IPS-15b (cell line): ENCODE results near the gene UHMK1.
"Not testable (repeated sequence)": the region's sequence is repeated elsewhere in the genome, so short reads cannot be mapped to it uniquely, and the experiment has no call there.

Experiments used
- H3K27me3 ChIP-seq: one replicate; pipeline ENCODE4 v1.6.1; 2013; ENCODE audit warnings: low read length; ENCODE audit not compliant: control insufficient read depth, insufficient read depth
- H3K36me3 ChIP-seq: one replicate; pipeline ENCODE4 v1.6.1; 2013; ENCODE audit warnings: low read length; ENCODE audit not compliant: control insufficient read depth, insufficient read depth
- H3K4me1 ChIP-seq: one replicate; pipeline ENCODE4 v1.6.1; 2013; ENCODE audit warnings: mild to moderate bottlenecking, low read length; ENCODE audit not compliant: control insufficient read depth, insufficient read depth
- H3K4me3 ChIP-seq: one replicate; pipeline ENCODE4 v1.5.1; 2013; ENCODE audit warnings: low read depth, low read length
- H3K9ac ChIP-seq: one replicate; pipeline ENCODE4 v1.6.1; 2013; ENCODE audit warnings: low read depth, mild to moderate bottlenecking, low read length
- H3K9me3 ChIP-seq: one replicate; pipeline ENCODE4 v1.6.1; 2013; ENCODE audit warnings: mild to moderate bottlenecking, low read length; ENCODE audit not compliant: control insufficient read depth, insufficient read depth

The UHMK1 gene

DNA sequence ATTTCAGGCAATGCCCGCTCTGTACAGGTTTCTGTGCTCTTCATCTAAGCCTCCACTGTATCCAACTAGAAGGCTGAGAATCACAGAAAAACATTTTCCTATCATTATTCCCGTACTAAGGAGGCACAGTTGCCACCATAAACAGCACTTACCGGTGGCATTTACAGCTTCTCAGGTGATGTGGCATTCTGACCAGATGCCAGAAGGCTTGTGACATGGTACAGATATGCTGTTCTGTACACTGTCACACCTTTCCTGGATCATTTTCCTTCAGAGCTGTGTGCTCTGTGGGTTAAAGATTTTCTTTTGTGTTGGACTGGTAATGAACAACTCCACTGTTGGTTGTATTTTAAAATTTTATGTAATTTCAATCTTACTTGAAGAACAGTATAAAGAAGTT lies 59.9 kb downstream of the UHMK1 start:
- Histone ChIP-seq H3K4me1 (no peaks in the 10 kb centered on the region), H3K4me3 (no peak overlapping the region), H3K9me3 (no peaks in the 10 kb centered on the region), H3K9ac (no peak overlapping the region), H3K27me3 (peaks cover 6% of the 10 kb centered on the region), H3K36me3 (no peaks in the 10 kb centered on the region)

DNA sequence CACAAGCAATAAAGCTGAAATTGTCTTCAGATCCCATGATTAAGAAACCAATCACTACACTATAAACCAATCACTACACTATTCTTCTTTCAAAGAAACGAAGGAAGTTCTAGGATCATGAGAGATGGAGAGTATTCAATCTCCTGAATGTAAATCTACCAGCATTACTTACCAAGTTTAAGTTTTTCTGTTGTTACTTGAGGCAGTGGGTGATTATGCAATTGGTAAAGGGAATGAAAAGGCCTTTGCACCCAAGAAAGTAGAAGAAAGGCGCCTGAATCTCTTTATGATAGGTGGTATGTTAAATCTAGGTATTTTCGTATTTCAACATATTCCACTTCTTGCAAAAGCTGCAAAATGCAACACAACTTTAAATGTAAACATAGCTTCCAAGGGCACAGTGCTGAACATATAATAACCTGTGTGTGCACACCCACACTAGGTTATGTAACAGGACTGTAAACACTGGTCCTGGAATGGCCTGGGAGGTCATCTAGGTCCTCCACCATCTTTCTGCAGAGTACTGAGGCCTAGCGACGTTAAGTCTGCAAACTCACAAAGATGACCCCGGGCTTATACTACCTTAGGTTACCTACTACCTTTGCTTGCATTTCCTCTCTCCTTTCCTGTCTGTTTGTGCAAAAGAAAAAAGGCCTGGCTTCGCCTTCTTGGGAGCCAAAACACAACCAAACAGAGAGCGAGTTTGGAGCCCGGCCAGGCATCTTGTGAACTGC lies 62.9 kb downstream of the UHMK1 start:
- Histone ChIP-seq H3K4me3 (peak overlapping the region; percentile 70), H3K4me1 (no peaks in the 10 kb centered on the region), H3K27me3 (peaks cover 8% of the 10 kb centered on the region), H3K36me3 (no peaks in the 10 kb centered on the region), H3K9ac (peak overlapping the region; percentile 76), H3K9me3 (no peaks in the 10 kb centered on the region)

DNA sequence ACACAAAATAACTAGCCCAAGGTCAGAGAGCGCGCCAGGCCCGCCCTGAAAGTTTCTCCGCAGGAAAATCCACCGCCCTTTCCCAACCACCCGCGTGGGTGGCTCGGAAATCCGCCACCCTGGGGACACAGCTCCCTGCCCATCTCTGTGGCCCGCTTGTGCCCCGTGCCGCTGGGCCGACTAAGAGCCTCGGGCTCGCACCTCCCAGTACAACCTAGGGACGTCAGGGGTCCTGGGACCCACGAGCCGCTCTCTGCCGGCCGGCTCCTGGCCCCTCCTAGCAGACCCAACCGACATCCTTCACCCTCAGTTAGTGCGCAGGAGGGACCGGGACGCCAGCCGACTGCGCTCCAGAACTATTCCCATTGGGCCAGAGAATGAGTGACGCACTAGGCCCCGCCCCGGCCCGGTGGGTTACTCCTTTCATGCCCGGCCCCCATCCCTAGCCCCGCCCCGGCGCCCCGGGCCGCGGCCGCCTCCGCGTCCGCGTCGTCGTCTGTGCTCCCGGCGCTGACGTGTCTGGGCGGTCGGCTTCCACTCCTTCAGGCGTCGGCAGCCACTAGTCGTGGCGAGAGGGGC lies 63.5 kb downstream of the UHMK1 start:
- H3K9me3 ChIP-seq = no peaks in the 10 kb centered on the region
- H3K9ac ChIP-seq = peak overlapping the region; percentile 76
- H3K36me3 ChIP-seq = no peaks in the 10 kb centered on the region
- no peaks in the 10 kb centered on the region for H3K4me1 ChIP-seq
- H3K27me3 ChIP-seq = peaks cover 8% of the 10 kb centered on the region
- peak overlapping the region; percentile 76 for H3K4me3 ChIP-seq

DNA sequence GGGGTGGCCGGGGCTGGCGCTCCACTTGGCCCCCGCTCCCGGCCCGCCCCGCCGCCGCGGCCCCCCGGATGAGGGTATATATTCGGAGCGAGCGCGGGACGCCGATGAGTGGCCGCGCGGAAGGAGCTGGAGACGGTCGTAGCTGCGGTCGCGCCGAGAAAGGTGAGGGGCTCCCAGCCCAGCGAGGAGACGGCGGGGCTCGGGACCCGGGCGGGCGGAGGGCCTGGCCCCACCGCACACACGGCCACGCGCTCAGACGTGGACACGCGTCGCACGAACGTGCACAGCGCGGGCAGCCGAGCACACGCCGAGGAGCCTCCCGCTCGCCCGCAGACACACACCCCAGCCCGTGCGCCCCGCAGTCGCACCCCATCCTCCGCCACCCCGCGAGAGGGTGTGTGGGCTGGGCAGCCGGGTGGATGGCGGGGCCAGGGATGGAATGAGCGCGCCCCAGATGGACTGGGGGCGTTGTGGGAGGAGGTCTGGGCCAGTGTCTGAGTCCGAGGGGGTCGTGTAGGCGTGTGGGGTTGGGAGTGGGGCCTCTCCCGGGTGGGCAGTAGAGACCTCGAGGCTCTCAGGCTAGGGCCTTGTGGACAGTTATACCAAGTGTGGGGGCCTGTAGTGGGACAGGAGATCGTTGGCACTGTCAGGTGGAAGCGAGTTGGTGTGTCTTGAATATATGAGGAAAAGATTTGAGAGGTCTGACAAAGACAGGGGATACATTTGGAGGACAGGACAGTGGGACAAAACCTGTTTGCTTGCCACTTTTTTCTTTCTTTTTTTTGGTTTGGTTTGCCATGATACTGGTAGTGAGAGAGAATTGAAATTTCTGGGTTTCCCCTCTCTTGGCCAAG lies 64.2 kb downstream of the UHMK1 start, which contains the start of gene UAP1:
Gene UAP1 (plus strand): TSS at position 107 of the 854 bp plus-strand sequence. CDS start 4,347 bp downstream, outside the sequence.
- Histone ChIP-seq H3K9ac (peak within 1 kb of the TSS; percentile 81), H3K27me3 (peaks cover 8% of the 10 kb centered on the region), H3K4me3 (peak within 1 kb of the TSS; percentile 76), H3K4me1 (no peaks in the 10 kb centered on the region), H3K36me3 (no peaks in the 10 kb centered on the region), H3K9me3 (no peaks in the 10 kb centered on the region)

DNA sequence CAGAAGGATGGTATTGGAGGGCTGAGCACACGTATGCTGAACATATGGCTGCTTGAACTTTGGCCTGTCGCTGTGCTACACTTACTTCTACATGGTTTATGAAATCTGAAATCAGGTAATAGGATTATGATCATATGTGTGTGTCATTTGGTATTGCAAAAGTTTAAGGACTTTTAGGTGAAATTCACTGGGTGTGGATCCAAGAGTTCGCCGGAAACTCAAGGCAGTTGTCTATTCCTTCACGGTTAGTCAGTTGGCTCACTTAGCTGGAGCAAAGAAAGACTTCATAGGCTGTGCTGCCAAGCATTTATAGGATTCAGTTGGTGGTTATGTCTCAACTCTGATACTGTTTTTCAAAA lies 64.8 kb downstream of the UHMK1 start:
- Histone ChIP-seq H3K36me3 (no peaks in the 10 kb centered on the region), H3K4me3 (peak overlapping the region; percentile 76), H3K4me1 (no peaks in the 10 kb centered on the region), H3K9ac (no peak overlapping the region), H3K27me3 (peaks cover 8% of the 10 kb centered on the region), H3K9me3 (no peaks in the 10 kb centered on the region)

DNA sequence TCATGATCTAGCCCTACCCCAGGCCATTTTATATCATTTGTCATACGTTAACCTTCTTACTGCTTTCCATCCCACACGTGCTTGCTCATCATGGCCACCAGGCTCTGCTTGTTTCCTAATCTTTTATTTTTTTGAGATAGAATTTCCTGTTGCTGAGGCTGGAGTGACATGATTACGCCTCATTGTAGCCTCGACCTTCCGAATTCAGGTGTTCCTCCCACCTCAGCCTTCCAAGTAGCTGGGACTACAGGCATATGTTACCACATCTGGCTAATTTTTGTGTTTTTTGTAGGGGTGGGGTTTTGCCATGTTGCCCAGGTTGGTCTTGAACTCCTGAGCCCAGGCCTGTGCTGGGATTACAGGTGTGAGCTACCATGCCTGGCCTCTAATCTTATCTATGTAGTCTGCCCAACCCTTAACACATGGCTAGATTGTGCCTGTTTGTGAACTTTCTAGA lies 67.2 kb downstream of the UHMK1 start:
- no peaks in the 10 kb centered on the region for H3K9me3 ChIP-seq
- H3K4me1 ChIP-seq = no peaks in the 10 kb centered on the region
- H3K27me3 ChIP-seq = peaks cover 8% of the 10 kb centered on the region
- H3K9ac ChIP-seq = no peak overlapping the region
- H3K4me3 ChIP-seq = no peak overlapping the region
- no peaks in the 10 kb centered on the region for H3K36me3 ChIP-seq

DNA sequence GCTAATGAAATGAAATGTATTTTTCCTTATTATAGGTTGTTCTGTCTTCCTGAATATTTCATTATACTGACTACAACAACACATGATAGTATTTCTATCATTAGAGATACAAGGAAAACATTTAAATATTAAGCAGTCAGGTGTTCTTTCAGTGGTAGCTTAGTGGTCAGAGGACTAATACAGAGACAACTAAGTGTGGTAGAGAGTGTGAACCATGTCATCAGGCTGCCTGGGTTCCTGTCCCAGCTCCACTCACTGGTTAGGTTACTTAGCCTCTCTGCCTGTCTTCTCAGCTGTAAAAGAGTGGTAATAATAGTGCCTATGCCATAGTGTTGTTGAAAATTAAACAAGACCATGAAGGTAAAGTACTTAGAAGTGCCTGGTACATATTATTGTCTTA lies 67.8 kb downstream of the UHMK1 start:
- Histone ChIP-seq H3K36me3 (no peaks in the 10 kb centered on the region), H3K4me1 (no peaks in the 10 kb centered on the region), H3K9ac (no peak overlapping the region)

DNA sequence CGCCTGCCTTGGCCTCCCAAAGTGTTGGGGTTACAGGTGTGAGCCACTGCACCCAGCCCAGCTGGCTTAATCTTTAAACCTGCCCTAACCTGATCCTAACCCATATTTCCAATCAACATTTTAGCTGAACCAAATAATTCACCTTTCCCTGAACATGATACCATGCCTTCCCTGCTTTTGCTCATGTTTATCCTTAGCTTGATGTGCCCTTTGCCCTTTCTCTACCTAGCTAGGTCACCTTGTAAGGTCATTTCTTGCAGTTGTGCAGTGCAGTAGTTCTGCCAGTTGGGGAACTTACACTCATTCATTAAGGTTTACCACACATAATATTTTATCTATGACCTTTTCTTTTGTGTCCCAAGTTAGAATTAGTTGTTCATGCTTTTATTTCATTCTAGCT lies 69.3 kb downstream of the UHMK1 start:
- H3K27me3 ChIP-seq = peaks cover 8% of the 10 kb centered on the region
- no peaks in the 10 kb centered on the region for H3K4me1 ChIP-seq
- no peak overlapping the region for H3K9ac ChIP-seq
- no peak overlapping the region for H3K4me3 ChIP-seq
- no peaks in the 10 kb centered on the region for H3K9me3 ChIP-seq
- H3K36me3 ChIP-seq = no peaks in the 10 kb centered on the region

More for the DNA sequence above, 67.8 kb downstream of the UHMK1 start:
- no peaks in the 10 kb centered on the region for H3K9me3 ChIP-seq
- H3K4me3 ChIP-seq = no peak overlapping the region
- peaks cover 8% of the 10 kb centered on the region for H3K27me3 ChIP-seq

DNA sequence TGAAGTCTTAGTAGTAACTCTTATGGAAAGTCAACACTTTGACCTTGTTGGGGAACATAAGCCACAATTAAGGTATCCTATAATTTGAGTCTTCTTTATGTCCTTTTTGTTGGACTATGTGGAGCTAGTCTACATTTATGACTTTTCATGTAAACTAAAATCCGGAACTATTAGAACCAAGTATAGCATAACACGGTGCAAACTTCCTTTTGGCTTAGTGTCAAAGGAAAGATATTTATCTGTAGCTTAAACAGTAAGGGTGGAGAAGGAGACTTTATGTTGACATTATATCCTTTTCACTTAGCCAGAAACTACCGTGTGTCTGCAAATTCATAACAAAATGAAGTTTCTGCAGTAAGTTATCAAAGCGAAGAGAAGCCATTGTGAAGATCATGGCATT lies 71.2 kb downstream of the UHMK1 start:
- Histone ChIP-seq H3K4me3 (no peak overlapping the region), H3K36me3 (no peaks in the 10 kb centered on the region), H3K9ac (no peak overlapping the region), H3K27me3 (no peaks in the 10 kb centered on the region), H3K9me3 (no peaks in the 10 kb centered on the region), H3K4me1 (no peaks in the 10 kb centered on the region)

DNA sequence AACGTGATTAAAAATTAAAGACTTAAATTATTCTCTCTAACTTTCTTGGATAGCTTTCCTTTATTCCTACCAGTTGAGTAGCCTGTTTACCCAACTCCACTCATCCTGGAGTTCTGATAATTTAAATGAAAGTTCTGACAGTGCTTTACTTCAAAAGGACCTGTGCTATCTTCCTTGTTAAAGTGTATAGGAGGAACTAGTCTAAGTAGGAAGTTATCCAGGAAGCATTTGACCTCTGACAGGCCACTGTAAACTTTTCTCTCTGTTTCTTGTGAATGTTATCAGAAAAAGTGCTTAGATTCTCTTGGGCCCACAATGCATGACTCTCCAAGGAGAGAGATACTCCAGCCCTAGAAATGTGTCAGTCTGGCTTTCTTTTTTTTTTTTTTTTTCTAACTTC lies 73.1 kb downstream of the UHMK1 start:
- no peak overlapping the region for H3K4me3 ChIP-seq
- no peaks in the 10 kb centered on the region for H3K27me3 ChIP-seq
- no peak overlapping the region for H3K9ac ChIP-seq
- H3K4me1 ChIP-seq = no peaks in the 10 kb centered on the region
- no peaks in the 10 kb centered on the region for H3K36me3 ChIP-seq
- H3K9me3 ChIP-seq = no peaks in the 10 kb centered on the region

DNA sequence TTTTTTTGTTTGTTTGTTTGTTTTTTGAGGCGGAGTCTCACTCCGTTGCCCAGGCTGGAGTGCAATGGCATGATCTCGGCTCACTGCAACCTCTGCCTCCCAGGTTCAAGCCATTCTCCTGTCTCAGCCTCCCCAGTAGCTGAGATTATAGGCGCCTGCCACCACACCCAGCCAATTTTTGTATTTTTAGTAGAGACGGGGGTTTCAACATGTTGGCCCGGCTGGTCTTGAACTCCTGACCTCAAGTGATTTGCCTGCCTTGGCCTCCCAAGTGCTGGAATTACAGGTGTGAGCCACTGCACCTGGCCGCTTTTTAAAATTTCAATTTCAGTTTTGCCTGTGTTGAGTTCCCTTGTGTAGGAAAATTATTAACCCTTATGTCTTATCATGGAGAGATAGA lies 73.5 kb downstream of the UHMK1 start:
- H3K4me1 ChIP-seq, H3K4me3 ChIP-seq, H3K36me3 ChIP-seq, H3K27me3 ChIP-seq, H3K9me3 ChIP-seq, H3K9ac ChIP-seq: not testable (repeated sequence)
